ENCODE measurements around the gene EPS15. TPM values are rescaled to one million over a fixed set of nuclear protein-coding genes. Genes with fewer than 3 reads are reported as not detected.
A peak's percentile ranks its signal among the peaks of the same experiment; 100 is the strongest.

The EPS15 gene
- total and polyA plus RNA-seq, 2 donors (not counting 1 experiment from before 2014, with no cell fraction given), result 40.3 to 151 TPM

- TF ChIP-seq CTCF (IDR thresholded peaks at IDR 0.05) (no peak), EZH2 (IDR thresholded peaks at IDR 0.05; ENCODE audit: borderline replicate concordance, insufficient read depth, low read depth, low read length, poor library complexity, severe bottlenecking) (no peak)
- no peaks in the 10 kb centered on the region for H4K20me1 ChIP-seq (ENCODE audit: control insufficient read depth, insufficient read depth, low read length, poor library complexity, severe bottlenecking)
- H3K4me3 ChIP-seq (ENCODE audit: control extremely low read depth in 1 of 5, extremely low read depth in 1 of 5, insufficient read depth in 1 of 5, low read depth in 2 of 5, low read length in 4 of 5), result no peak overlapping the region
- WGBS (ENCODE audit: insufficient coverage), result 68% methylated on average over 2 of the region's 4 CpGs
- H3K9me3 ChIP-seq (ENCODE audit: control extremely low read depth in 1 of 3, control insufficient read depth in 2 of 3, insufficient read depth in 1 of 3, low read length in 2 of 3), result no peaks in the 10 kb centered on the region
- H3K4me1 Mint-ChIP-seq, result peaks cover 12% of the 10 kb centered on the region
- H3K4me1 ChIP-seq (ENCODE audit: control insufficient read depth in 2 of 2, insufficient read depth in 2 of 2, low read length in 2 of 2), result peaks cover 6 to 10% of the 10 kb centered on the region in 2 donors
- intact Hi-C loops (cut with micrococcal nuclease), result loop anchor here (1.0 kb wide), 1 partner anchor 193 kb away; no protein-coding TSS in a partner anchor
- peaks cover 0 to 36% (median 18%) of the 10 kb centered on the region in 4 experiments for H3K27me3 ChIP-seq (replicated peaks in 1 of 4; ENCODE audit: control extremely low read depth in 1 of 4, control insufficient read depth in 3 of 4, insufficient read depth in 4 of 4, low read length in 3 of 4)
- H3K79me2 ChIP-seq (ENCODE audit: control insufficient read depth, insufficient read depth, low read length), result no peaks in the 10 kb centered on the region
- POLR2A ChIA-PET, result no interaction called here
- no peak overlapping the region for H3K9ac ChIP-seq (ENCODE audit: low read length)
- H3K36me3 ChIP-seq (replicated peaks in 1 of 2; ENCODE audit: control extremely low read depth in 1 of 2, control insufficient read depth in 1 of 2, extremely low read depth in 1 of 2, insufficient read depth in 2 of 2, low read length in 1 of 2), result no peaks in the 10 kb centered on the region
- H2AFZ ChIP-seq (ENCODE audit: insufficient read depth, low read depth, low read length, poor library complexity, severe bottlenecking), result no peak overlapping the region
- DNase-seq (peak; percentile 21), ATAC-seq (ENCODE audit: low read depth) (peak; percentile 47)
- H3K27ac ChIP-seq (ENCODE audit: low read length in 2 of 2), result no peak overlapping the region
- no peak overlapping the region for H3K4me3 Mint-ChIP-seq
- CTCF ChIA-PET, result interaction anchor here (1.0 kb wide), 1 partner anchor 193 kb away, joined by 3 read pairs; no protein-coding TSS in a partner anchor
- H3K27me3 Mint-ChIP-seq, result peaks cover 40% of the 10 kb centered on the region
- no peak overlapping the region for H3K27ac Mint-ChIP-seq
- no peaks in the 10 kb centered on the region for H3K9me3 Mint-ChIP-seq (ENCODE audit: insufficient read depth)
- H3K4me2 ChIP-seq (replicated peaks; ENCODE audit: low read depth, low read length, poor library complexity, severe bottlenecking), result no peak overlapping the region
Measured at GRCh38 chr1:51341876-51342496, 177.1 kb downstream of the EPS15 start.

- DNase-seq (no peak), ATAC-seq (ENCODE audit: low read depth) (no peak)
- H3K4me3 ChIP-seq (ENCODE audit: control extremely low read depth in 1 of 5, extremely low read depth in 1 of 5, insufficient read depth in 1 of 5, low read depth in 2 of 5, low read length in 4 of 5), result no peak overlapping the region
- peaks cover 29% of the 10 kb centered on the region for H3K27me3 Mint-ChIP-seq
- intact Hi-C loops (cut with micrococcal nuclease), result no loop called here
- no peak overlapping the region for H3K4me3 Mint-ChIP-seq
- no peak overlapping the region for H3K27ac Mint-ChIP-seq
- H3K4me2 ChIP-seq (replicated peaks; ENCODE audit: low read depth, low read length, poor library complexity, severe bottlenecking), result no peak overlapping the region
- H3K79me2 ChIP-seq (ENCODE audit: control insufficient read depth, insufficient read depth, low read length), result no peaks in the 10 kb centered on the region
- no peak overlapping the region for H2AFZ ChIP-seq (ENCODE audit: insufficient read depth, low read depth, low read length, poor library complexity, severe bottlenecking)
- H3K27ac ChIP-seq (ENCODE audit: low read length in 2 of 2), result no peak overlapping the region
- WGBS (ENCODE audit: insufficient coverage), result 95% methylated on average over 4 of the region's 6 CpGs
- H3K4me1 ChIP-seq (ENCODE audit: control insufficient read depth in 2 of 2, insufficient read depth in 2 of 2, low read length in 2 of 2), result peaks cover 6 to 10% of the 10 kb centered on the region in 2 donors
- H3K27me3 ChIP-seq (replicated peaks in 1 of 4; ENCODE audit: control extremely low read depth in 1 of 4, control insufficient read depth in 3 of 4, insufficient read depth in 4 of 4, low read length in 3 of 4), result peaks cover 0 to 27% (median 12%) of the 10 kb centered on the region in 4 experiments
- H3K9me3 Mint-ChIP-seq (ENCODE audit: insufficient read depth), result no peaks in the 10 kb centered on the region
- H3K9ac ChIP-seq (ENCODE audit: low read length), result no peak overlapping the region
- H4K20me1 ChIP-seq (ENCODE audit: control insufficient read depth, insufficient read depth, low read length, poor library complexity, severe bottlenecking), result no peaks in the 10 kb centered on the region
- ChIA-PET CTCF (no interaction called here), POLR2A (no interaction called here)
- H3K4me1 Mint-ChIP-seq, result peaks cover 9% of the 10 kb centered on the region
- no peaks in the 10 kb centered on the region for H3K36me3 ChIP-seq (replicated peaks in 1 of 2; ENCODE audit: control extremely low read depth in 1 of 2, control insufficient read depth in 1 of 2, extremely low read depth in 1 of 2, insufficient read depth in 2 of 2, low read length in 1 of 2)
- no peaks in the 10 kb centered on the region for H3K9me3 ChIP-seq (ENCODE audit: control extremely low read depth in 1 of 3, control insufficient read depth in 2 of 3, insufficient read depth in 1 of 3, low read length in 2 of 3)
- no peak for TF ChIP-seq EZH2 (IDR thresholded peaks at IDR 0.05; ENCODE audit: borderline replicate concordance, insufficient read depth, low read depth, low read length, poor library complexity, severe bottlenecking)
- no peak for TF ChIP-seq CTCF (IDR thresholded peaks at IDR 0.05)
Measured at GRCh38 chr1:51340380-51340779, 178.7 kb downstream of the EPS15 start.

Data from B cell (primary cell).